ENCODE measurements around the gene TECR. TPM values are rescaled to one million over a fixed set of nuclear protein-coding genes. Genes with fewer than 3 reads are reported as not detected.

The TECR gene, protein sequence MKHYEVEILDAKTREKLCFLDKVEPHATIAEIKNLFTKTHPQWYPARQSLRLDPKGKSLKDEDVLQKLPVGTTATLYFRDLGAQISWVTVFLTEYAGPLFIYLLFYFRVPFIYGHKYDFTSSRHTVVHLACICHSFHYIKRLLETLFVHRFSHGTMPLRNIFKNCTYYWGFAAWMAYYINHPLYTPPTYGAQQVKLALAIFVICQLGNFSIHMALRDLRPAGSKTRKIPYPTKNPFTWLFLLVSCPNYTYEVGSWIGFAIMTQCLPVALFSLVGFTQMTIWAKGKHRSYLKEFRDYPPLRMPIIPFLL
- 100 to 1,000 TPM; 111 to 176 (median 150) TPM for total RNA-seq

DNA sequence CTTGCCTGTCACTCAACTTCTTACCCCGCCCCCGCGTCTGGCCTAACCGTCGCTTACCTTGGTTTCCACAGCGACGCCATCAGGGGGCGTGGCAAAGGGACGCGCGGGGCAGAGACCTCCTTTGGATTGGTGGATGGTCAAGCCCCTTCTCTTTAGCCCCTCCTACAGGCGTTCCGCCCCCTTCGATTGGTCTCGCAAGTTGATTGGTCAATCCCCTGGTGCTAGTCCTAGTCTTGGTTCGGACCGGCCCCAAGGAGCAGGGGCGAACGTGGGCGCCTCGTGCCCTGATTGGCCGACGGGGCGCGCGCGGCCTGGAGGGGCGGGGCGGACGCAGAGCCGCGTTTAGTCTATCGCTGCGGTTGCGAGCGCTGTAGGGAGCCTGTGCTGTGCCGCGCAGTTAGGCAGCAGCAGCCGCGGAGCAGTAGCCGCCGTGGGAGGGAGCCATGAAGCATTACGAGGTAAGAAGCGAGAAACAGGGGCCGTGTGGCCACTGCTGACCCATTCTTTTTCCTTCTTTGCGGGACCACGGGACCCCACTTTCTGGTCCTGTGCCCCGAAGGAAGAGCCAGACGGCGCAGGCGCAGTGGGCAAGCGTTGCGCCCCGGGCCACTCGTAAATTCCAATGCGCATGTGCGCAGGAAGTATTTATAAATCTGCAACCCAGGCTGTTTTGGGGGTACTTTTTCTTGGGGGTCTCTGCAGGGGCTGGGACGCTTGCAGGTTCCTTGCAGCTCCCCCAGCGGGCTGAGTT, at the start of gene TECR:
TECR (plus strand) TSS at position 341 of the 751 bp plus-strand sequence; CDS start at position 444, 103 bp downstream.
- peaks cover 69% of the 10 kb centered on the region for H3K4me1 ChIP-seq
- peak within 1 kb of the TSS; percentile 89 for H3K4me3 ChIP-seq
- H3K27ac ChIP-seq = peak within 1 kb of the TSS; percentile 94
- 0% methylated on average over 21 of the region's 59 CpGs for WGBS
- H3K36me3 ChIP-seq = no peaks in the 10 kb centered on the region
- peak; percentile 100 for DNase-seq (ENCODE audit: low spot score in 2 of 2)
- H3K9me3 ChIP-seq = no peaks in the 10 kb centered on the region
- no peaks in the 10 kb centered on the region for H3K27me3 ChIP-seq
- TF ChIP-seq POLR2A (IDR thresholded peaks at IDR 0.05) (peak; percentile 93 to 95), EP300 (IDR thresholded peaks at IDR 0.05) (no peak), POLR2AphosphoS5 (IDR thresholded peaks at IDR 0.05) (peak in 2 of 3 donors; percentile 92 to 93)
- TF ChIP-seq, protein P1, sequence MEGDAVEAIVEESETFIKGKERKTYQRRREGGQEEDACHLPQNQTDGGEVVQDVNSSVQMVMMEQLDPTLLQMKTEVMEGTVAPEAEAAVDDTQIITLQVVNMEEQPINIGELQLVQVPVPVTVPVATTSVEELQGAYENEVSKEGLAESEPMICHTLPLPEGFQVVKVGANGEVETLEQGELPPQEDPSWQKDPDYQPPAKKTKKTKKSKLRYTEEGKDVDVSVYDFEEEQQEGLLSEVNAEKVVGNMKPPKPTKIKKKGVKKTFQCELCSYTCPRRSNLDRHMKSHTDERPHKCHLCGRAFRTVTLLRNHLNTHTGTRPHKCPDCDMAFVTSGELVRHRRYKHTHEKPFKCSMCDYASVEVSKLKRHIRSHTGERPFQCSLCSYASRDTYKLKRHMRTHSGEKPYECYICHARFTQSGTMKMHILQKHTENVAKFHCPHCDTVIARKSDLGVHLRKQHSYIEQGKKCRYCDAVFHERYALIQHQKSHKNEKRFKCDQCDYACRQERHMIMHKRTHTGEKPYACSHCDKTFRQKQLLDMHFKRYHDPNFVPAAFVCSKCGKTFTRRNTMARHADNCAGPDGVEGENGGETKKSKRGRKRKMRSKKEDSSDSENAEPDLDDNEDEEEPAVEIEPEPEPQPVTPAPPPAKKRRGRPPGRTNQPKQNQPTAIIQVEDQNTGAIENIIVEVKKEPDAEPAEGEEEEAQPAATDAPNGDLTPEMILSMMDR (IDR thresholded peaks at IDR 0.05) = no peak

DNA sequence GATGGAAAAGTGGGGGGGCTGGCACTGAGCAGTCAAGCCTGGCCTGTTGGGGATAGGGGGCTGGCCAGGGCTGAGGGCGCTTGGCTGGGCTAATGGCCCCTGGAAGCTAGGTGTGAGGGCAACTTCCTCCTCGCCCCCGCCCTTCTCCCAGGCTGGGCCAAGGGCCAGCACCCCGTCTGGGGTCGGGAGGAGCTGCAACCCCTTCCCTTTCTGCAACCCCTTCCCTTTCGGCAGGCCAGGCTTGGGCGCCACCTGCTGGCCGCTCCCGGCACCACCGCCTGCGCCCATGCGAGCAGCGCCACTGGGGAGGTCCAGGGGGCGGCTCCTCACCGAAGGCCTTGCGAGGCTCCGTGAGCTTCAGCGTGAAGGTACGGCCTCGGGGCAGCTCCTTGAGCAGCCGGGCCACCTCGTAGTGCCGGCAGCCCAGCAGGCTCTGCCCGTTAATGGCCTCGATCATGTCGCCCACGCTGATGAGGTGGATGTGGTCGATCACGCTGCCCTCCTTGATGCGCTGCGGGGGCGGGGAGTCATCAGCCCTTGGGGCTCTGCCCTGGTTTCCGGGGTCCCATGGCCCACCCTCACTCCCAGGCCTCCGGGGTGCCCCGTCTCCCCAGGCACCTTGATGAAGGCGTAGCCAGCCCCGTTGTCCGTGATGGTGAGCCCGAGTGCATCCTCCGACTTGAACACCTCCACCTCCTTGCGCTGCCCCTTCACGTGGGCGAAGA, 49.3 kb upstream of the TECR start:
- Histone ChIP-seq H3K27me3 (no peaks in the 10 kb centered on the region), H3K9me3 (no peaks in the 10 kb centered on the region), H3K4me3 (no peak overlapping the region), H3K4me1 (peaks cover 29% of the 10 kb centered on the region), H3K36me3 (peaks cover 67% of the 10 kb centered on the region), H3K27ac (no peak overlapping the region)
- TF ChIP-seq, protein P1 (IDR thresholded peaks at IDR 0.05) = peak; percentile 21 to 81
- no peak for TF ChIP-seq POLR2AphosphoS5 (IDR thresholded peaks at IDR 0.05)
- WGBS = 73% methylated on average over 24 of the region's 43 CpGs
- peak in 1 of 2 donors; percentile 68 for DNase-seq (ENCODE audit: low spot score in 2 of 2)

DNA sequence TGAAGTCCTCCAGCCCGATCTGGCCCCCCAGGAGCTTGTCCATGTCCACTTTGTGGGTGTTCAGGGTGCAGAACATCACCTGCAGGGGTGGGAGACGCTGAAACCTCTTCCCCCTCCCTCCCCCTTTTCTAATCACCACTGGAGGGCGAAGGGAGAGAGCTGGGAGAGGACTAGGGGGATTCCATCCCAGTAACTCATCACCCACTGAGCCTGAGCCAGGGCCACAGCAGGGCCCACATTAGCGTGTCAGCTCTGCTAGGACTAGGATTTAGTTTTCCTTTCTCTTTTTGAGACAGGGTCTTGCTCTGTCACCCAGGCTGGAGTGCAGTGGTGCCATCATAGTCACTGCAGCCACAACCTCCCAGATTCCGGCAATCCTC, 48.7 kb upstream of the TECR start:
- WGBS = 87% methylated on average over 5 of the region's 5 CpGs
- H3K27ac ChIP-seq = no peak overlapping the region
- TF ChIP-seq EP300 (IDR thresholded peaks at IDR 0.05) (no peak), POLR2A (IDR thresholded peaks at IDR 0.05) (no peak), POLR2AphosphoS5 (IDR thresholded peaks at IDR 0.05) (no peak)
- TF ChIP-seq, protein P1 (IDR thresholded peaks at IDR 0.05) = no peak
- DNase-seq (ENCODE audit: low spot score in 2 of 2) = no peak
- no peaks in the 10 kb centered on the region for H3K9me3 ChIP-seq
- peaks cover 24% of the 10 kb centered on the region for H3K4me1 ChIP-seq
- H3K27me3 ChIP-seq = no peaks in the 10 kb centered on the region
- H3K4me3 ChIP-seq = no peak overlapping the region
- H3K36me3 ChIP-seq = peaks cover 67% of the 10 kb centered on the region

DNA sequence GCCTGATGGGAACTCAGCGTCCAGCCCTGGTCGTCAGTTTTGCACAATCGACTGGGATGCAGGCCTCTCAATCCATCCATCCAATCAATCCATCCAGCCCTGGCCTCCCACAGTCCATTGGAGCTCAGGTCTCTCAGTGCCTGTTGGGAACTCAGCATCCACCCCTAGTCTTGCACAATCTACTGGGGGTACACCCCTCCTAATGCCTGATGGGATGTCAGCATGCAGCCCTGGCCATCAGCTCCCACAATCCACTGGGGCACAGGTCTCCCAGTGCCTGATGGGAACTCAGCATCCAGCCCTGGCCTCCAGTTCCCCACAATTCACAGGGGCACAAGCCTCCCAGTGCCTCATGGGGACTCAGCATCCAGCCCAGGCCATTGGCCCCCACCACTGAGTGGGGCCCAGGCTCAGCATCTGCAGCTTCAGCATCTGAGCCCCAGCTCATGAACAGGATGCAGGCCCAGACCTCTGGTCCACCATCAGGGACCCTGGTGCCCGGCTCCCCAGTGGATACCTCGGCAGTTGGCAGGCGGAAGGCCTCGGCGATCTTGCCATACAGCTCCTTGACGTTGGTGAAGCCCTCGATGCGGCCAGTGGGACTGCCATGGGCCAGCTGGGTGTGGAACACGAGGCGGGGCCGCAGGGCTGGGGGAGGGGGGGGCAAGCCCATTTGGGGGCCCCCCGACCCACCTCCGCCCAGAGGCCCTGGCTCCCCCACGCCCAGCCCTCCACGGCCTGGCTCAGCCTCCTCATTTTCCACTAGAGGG, 47.0 kb upstream of the TECR start:
- Histone ChIP-seq H3K4me3 (no peak overlapping the region), H3K4me1 (peaks cover 8% of the 10 kb centered on the region), H3K27ac (no peak overlapping the region), H3K9me3 (no peaks in the 10 kb centered on the region), H3K27me3 (no peaks in the 10 kb centered on the region), H3K36me3 (peaks cover 68% of the 10 kb centered on the region)
- TF ChIP-seq POLR2AphosphoS5 (IDR thresholded peaks at IDR 0.05) (no peak), POLR2A (IDR thresholded peaks at IDR 0.05) (no peak), EP300 (IDR thresholded peaks at IDR 0.05) (no peak)
- TF ChIP-seq, protein P1 (IDR thresholded peaks at IDR 0.05) = no peak
- peak in 1 of 2 donors; percentile 66 for DNase-seq (ENCODE audit: low spot score in 2 of 2)
- 90% methylated on average over 9 of the region's 18 CpGs for WGBS

Measured in suprapubic skin (tissue), 4 donors.